Measurements from ENCODE around the gene HS6ST1. TPM values are rescaled to one million over a fixed set of nuclear protein-coding genes. Genes with fewer than 3 reads are reported as not detected.

HS6ST1 gene
- total and polyA plus RNA-seq, 4 donors: 17.9 to 31.9 (median 25.4) TPM

GRCh38 chr2:128364441-128364911 is 45.8 kb upstream of the HS6ST1 start:
- Histone ChIP-seq H3K27me3 (ENCODE audit: control insufficient read depth in 4 of 4, insufficient read depth in 4 of 4, low read length in 3 of 4) (no peaks in the 10 kb centered on the region), H3K27ac (ENCODE audit: low read depth in 1 of 2, low read length in 2 of 2) (no peak overlapping the region), H3K4me3 (ENCODE audit: low read depth in 1 of 3, low read length in 3 of 3) (no peak overlapping the region), H3K4me1 (ENCODE audit: control insufficient read depth in 4 of 4, insufficient read depth in 4 of 4, low read length in 3 of 4) (no peaks in the 10 kb centered on the region), H3K9me3 (ENCODE audit: control insufficient read depth in 4 of 4, low read length in 3 of 4) (no peaks in the 10 kb centered on the region), H3K36me3 (ENCODE audit: control insufficient read depth in 4 of 4, insufficient read depth in 3 of 4, low read depth in 1 of 4, low read length in 3 of 4) (no peaks in the 10 kb centered on the region), H3K9ac (ENCODE audit: low read depth in 1 of 2, low read length in 2 of 2) (no peak overlapping the region)
- 97% methylated on average over 8 of the region's 8 CpGs for WGBS
- no peak for TF ChIP-seq MAX (IDR thresholded peaks at IDR 0.05)
- no peak for DNase-seq (ENCODE audit: low spot score)

- TF ChIP-seq RXRA (IDR thresholded peaks at IDR 0.05) (no peak), FOXA1 (IDR thresholded peaks at IDR 0.05) (no peak), FOXA2 (IDR thresholded peaks at IDR 0.05) (no peak), ZBTB33 (IDR thresholded peaks at IDR 0.05) (no peak), YY1 (IDR thresholded peaks at IDR 0.05) (no peak), HNF4A (conservative IDR thresholded peaks at IDR 0.05) (no peak), CTCF (IDR thresholded peaks at IDR 0.05; ENCODE audit: low read depth, low read length, missing input control) (no peak), SP1 (IDR thresholded peaks at IDR 0.05) (no peak), NR2F2 (IDR thresholded peaks at IDR 0.05) (no peak), JUND (IDR thresholded peaks at IDR 0.05) (no peak), REST (IDR thresholded peaks at IDR 0.05) (no peak), MAX (IDR thresholded peaks at IDR 0.05) (no peak), GABPA (IDR thresholded peaks at IDR 0.05 in 1 of 2, conservative IDR thresholded peaks at IDR 0.05 in 1 of 2) (no peak), ATF3 (IDR thresholded peaks at IDR 0.05) (no peak)
- H3K4me1 ChIP-seq (ENCODE audit: control insufficient read depth in 4 of 4, insufficient read depth in 4 of 4, low read length in 3 of 4): no peaks in the 10 kb centered on the region
- no peak for DNase-seq (ENCODE audit: low spot score)
- H3K9me3 ChIP-seq (ENCODE audit: control insufficient read depth in 4 of 4, low read length in 3 of 4): no peaks in the 10 kb centered on the region
- no peaks in the 10 kb centered on the region for H3K27me3 ChIP-seq (ENCODE audit: control insufficient read depth in 4 of 4, insufficient read depth in 4 of 4, low read length in 3 of 4)
- no peak overlapping the region for H3K4me3 ChIP-seq (ENCODE audit: low read depth in 1 of 3, low read length in 3 of 3)
- no peak overlapping the region for H3K9ac ChIP-seq (ENCODE audit: low read depth in 1 of 2, low read length in 2 of 2)
- H3K36me3 ChIP-seq (ENCODE audit: control insufficient read depth in 4 of 4, insufficient read depth in 3 of 4, low read depth in 1 of 4, low read length in 3 of 4): no peaks in the 10 kb centered on the region
- WGBS: 89% methylated on average over 11 of the region's 11 CpGs
- no peak overlapping the region for H3K27ac ChIP-seq (ENCODE audit: low read depth in 1 of 2, low read length in 2 of 2)
These were observed 45.3 kb upstream of the HS6ST1 start for GRCh38 chr2:128363934-128364361.
